GM21529 (cell line): ENCODE measurements around the gene SCTR.
"Not testable (repeated sequence)": the region's sequence is repeated elsewhere in the genome, so short reads cannot be mapped to it uniquely, and the experiment has no call there.

Experiments used
- ATAC-seq: cut with Tn5 transposase; IDR thresholded peaks from one replicate; pipeline ENCODE4 v1.9.1; 2021; ENCODE audit not compliant: unreplicated experiment

Gene SCTR

GRCh38 chr2:119417908-119418307 lies 106.4 kb downstream of the SCTR start:
- ATAC-seq: no peak

DNA sequence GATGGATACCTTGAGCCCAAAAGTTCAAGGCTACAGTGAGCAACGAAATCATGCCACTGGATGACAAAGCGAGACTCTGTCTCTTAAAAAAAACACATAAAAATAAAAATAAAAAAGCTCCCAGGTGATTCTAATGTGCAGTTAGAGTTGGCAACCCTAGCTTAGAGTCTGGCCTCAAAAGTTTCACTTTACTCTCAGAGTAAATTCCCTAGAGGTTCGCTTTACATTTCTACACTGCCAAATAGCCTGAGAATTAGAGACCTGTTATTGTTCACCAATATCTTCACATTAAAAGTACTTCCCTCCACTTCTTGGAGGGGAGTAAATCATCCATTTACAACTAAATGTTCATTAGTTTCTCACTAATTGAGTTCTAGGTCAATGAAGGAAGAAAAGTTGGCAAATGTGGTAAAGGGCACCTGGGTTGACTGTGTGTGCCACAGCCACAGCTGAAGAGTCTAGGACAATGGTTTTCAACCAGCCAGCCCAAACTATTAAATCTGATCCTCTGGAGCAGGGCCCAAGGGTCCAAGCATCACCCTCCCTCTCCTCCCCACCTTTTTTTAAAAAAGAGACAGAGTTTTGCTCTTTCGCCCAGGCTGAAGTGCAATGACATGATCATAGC lies 107.9 kb downstream of the SCTR start:
- ATAC-seq: no peak

DNA sequence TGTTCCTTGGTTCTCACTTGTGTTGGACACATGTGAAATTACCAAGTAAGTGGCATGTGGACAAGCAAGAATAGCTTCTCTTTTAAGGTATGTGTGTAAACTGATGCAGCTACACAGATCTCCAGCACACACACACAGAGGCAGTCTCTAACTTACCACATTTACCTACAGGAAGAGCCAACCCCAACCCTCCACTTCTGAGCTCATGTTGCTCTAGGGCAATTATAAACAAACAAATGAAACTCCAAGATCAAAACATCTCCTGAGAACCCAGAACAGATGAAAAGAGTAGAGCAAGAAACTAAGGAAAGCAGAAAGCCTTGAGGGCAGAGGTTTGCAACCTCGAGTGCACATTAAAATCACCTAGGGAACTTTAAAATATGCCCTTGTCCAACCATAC lies 108.7 kb downstream of the SCTR start:
- no peak for ATAC-seq

- no peak for ATAC-seq
These were observed 109.4 kb downstream of the SCTR start for GRCh38 chr2:119414894-119415293.

GRCh38 chr2:119409506-119409905 lies 114.8 kb downstream of the SCTR start:
- ATAC-seq: no peak

GRCh38 chr2:119408221-119408619 lies 116.1 kb downstream of the SCTR start:
- no peak for ATAC-seq

GRCh38 chr2:119407430-119408220 lies 116.7 kb downstream of the SCTR start:
- peak; percentile 56 for ATAC-seq

DNA sequence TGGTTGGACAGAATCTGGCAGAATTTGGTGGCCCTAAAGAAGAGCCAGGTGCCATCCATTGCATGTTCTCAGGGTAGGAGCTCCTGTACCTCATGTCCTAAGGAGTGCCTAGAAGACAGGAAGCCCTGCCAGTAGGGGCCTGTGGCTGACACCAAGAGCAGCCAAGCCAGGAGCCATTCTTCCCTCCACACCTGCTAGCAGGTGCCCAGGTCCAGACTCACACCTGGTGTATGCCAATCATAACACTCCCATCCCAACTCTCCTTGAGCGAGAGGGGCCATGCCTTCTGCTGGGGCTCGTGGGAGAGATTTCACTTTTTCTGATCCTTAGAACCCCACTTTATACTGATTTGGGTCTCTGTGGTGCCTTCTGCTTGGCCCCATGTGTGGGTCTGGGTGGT lies 119.1 kb downstream of the SCTR start:
- ATAC-seq: no peak

- ATAC-seq: not testable (repeated sequence)
These were observed 120.7 kb downstream of the SCTR start for GRCh38 chr2:119403618-119404017.

DNA sequence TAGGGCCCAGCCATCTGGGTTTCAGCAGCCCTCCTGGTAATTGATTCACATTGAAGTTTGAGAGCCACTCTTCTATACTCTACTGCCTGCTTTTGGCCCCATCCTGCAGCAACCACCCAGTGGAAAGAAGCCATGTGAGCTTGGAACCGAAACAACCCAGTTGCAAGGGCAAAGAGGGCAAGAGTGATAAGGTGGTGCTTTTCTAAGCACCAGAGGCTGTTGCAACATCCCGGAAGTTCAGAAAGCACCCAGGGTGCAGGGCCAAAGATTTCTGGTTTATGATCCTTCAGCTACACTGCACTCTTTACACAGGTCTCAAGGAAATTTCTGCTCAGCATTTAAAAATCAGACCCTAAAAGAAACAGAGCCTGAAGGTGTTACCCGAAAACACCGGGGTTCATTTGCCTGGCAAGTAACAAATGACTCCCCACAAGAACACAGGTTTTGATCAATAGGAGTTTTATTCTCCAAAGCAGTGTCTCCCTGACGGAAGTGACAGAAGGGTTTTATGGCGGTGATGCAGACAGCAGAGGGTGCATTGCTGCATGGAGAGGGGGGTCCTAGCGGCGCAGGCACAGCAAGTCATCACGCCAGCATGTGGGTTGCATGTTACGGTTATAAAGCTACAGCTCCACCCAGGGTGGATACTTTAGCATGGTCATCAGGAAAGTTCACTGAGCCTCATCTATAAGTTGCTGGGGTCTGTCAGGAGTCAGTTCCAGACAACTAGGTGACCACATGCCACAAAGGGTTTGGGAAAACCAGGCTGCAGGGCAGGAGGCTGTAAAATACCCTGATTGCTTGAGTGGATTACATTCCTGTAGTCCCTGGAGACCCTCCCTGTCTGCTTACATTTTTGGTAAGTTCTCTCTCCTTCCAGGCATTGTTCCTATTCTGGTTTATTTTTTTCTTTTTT lies 121.4 kb downstream of the SCTR start:
- no peak for ATAC-seq

DNA sequence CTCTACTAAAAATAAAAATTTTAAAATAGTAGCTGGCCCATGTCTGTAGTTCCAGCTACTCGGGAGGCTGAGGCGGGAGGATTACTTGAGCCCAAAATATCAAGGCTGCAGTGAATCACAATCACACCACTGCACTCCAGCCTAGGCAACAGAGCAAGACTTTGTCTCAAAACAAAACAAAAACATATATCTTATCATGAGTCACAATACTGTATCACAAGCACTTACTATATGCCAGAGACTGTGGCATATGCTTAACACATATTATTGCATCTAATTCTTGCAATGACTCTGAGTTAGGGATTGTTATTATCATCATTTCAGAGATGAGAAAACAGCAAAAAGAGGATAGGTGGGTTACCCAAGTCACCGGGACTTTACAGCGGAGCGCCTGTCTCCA lies 122.2 kb downstream of the SCTR start:
- no peak for ATAC-seq

GRCh38 chr2:119397196-119397595 lies 127.1 kb downstream of the SCTR start:
- ATAC-seq: no peak

DNA sequence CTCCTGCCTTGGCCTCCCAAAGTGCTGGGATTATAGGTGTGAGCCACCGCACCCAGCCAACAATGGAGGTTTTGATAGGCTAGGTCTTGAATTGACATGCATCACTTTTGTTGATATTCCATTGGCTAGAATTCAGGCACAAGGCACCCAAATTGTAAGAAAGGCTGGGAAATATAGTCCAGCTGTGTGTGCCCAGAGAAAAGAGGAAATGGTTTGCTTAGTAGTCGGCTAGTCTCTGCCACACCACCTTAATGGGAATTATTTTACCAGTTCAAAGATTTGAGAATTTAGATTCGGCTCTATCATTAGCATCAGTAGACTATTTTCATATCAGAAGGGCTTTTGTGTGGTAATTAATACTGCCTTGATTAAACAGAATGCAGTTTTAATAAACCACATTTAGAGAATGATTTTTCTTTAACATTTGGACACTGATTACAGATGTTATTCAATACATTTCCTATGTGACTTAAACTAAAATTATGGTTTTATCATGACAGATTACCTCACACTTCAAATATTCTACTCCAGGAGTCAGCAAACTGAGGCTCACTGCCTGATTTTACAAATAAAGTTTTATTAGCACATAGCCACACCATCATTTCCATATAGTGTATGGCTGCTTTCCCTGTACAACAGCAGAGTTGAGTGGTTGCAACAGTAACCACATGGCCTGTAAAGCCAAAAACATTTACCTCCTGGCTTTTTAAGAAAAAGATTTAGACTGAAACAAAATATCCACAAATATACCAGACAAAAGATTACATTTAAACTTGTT lies 130.1 kb downstream of the SCTR start:
- no peak for ATAC-seq
